SU-DHL-6 (cell line): ENCODE data around the gene CYP4F3.

Source experiments
- H2AFZ ChIP-seq: fragments of 200-600 bp; sonication (generic); 2 replicates; pipeline ENCODE4 v1.6.1; 2014; ENCODE audit warnings: low read depth, mild to moderate bottlenecking, moderate library complexity, mixed read lengths, antibody characterized with exemption, low read length; ENCODE audit not compliant: severe bottlenecking
- H3F3A ChIP-seq: fragments of 200-600 bp; shearing (Covaris generic); 2 replicates; pipeline ENCODE4 v1.6.0; 2016; ENCODE audit warnings: antibody characterized with exemption, mild to moderate bottlenecking; ENCODE audit not compliant: insufficient read depth
- H3K27ac ChIP-seq: fragments of 200-600 bp; sonication (generic); 2 replicates; pipeline ENCODE4 v1.5.1; 2016; ENCODE audit warnings: low read depth, mild to moderate bottlenecking, low read length, moderate library complexity, mixed read lengths
- H3K27me3 ChIP-seq: fragments of 200-600 bp; sonication (generic), shearing (Covaris generic); 2 replicates; pipeline ENCODE4 v1.6.0; 2014; ENCODE audit warnings: mild to moderate bottlenecking, low read length
- H3K36me3 ChIP-seq: fragments of 200-600 bp; sonication (generic); 2 replicates; pipeline ENCODE4 v1.6.1; 2014; ENCODE audit warnings: mild to moderate bottlenecking, low read length, mixed read lengths
- H3K4me2 ChIP-seq: fragments of 300-600, 200-600 bp; shearing (Covaris generic), sonication (generic); 2 replicates; pipeline ENCODE4 v1.6.0; 2014; ENCODE audit warnings: low read length, low read depth, mild to moderate bottlenecking; ENCODE audit not compliant: poor library complexity, severe bottlenecking
- H3K4me3 ChIP-seq: fragments of 200-600 bp; sonication (generic); 2 replicates; pipeline ENCODE4 v1.5.1; 2014; ENCODE audit warnings: antibody characterized with exemption, low read length, mild to moderate bottlenecking, mixed read lengths; ENCODE audit not compliant: insufficient read depth, poor library complexity, severe bottlenecking
- H3K79me2 ChIP-seq: fragments of 200-600 bp; sonication (generic); 2 replicates; pipeline ENCODE4 v1.6.1; 2014; ENCODE audit warnings: mild to moderate bottlenecking, low read length, moderate library complexity; ENCODE audit not compliant: insufficient read depth
- H3K9ac ChIP-seq: fragments of 200-600 bp; sonication (generic); 2 replicates; pipeline ENCODE4 v1.7.0; 2014; ENCODE audit warnings: mild to moderate bottlenecking, low read length
- H3K9me2 ChIP-seq: fragments of 200-600 bp; sonication (generic); replicated peaks from 2 replicates; pipeline ENCODE4 v1.6.1; 2014; ENCODE audit warnings: low read length; ENCODE audit not compliant: insufficient read depth
- H3K9me3 ChIP-seq: fragments of 200-600 bp; sonication (generic); 2 replicates; pipeline ENCODE4 v1.6.1; 2014; ENCODE audit warnings: low read length, mixed read lengths; ENCODE audit not compliant: insufficient read depth
- H4K20me1 ChIP-seq: fragments of 200-600 bp; sonication (generic); 2 replicates; pipeline ENCODE4 v1.6.1; 2014; ENCODE audit warnings: low read depth, mild to moderate bottlenecking, antibody characterized with exemption, low read length, moderate library complexity, mixed read lengths
- EZH2phosphoT487 ChIP-seq: fragments of 200-600 bp; sonication (generic), shearing (Covaris generic); conservative IDR thresholded peaks from 2 replicates; pipeline ENCODE4 v1.6.1; 2018; ENCODE audit warnings: mild to moderate bottlenecking, antibody characterized with exemption, low read length, moderate library complexity, mixed read lengths
- TF ChIP-seq, protein P1 (sequence below): fragments of 200-600 bp; sonication (generic); IDR thresholded peaks from one replicate; pipeline ENCODE4 v1.5.1; 2017; ENCODE audit warnings: antibody characterized with exemption, mild to moderate bottlenecking, low read length, moderate library complexity; ENCODE audit not compliant: insufficient read depth, poor library complexity, severe bottlenecking

Gene CYP4F3

DNA sequence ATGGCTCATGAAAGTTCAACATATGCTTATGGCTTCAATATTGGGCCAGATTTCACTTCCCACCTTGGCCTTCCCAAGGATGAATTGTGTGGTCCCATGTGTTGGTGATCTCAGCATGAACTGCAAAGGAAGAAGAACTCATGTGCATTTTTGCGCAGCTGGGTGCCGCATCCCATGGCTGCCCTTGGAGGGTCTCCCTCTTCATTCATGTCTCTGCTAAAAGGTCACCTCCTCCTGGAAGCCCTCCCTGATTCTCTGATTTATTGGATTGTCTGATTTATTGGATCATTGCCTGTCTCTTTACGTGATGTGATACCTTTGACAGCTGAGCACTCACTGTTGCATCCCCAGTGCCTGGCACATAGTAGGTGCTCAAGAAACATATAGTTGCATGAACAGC, 27.4 kb upstream of the CYP4F3 start:
- Histone ChIP-seq H3K36me3 (no peaks in the 10 kb centered on the region), H3K79me2 (no peaks in the 10 kb centered on the region), H3K4me3 (no peak overlapping the region), H3K4me2 (no peak overlapping the region), H3K27me3 (no peaks in the 10 kb centered on the region), H3F3A (no peaks in the 10 kb centered on the region), H3K9me3 (no peaks in the 10 kb centered on the region), H3K9me2 (no peaks in the 10 kb centered on the region), H2AFZ (no peak overlapping the region), H4K20me1 (no peaks in the 10 kb centered on the region), H3K27ac (no peak overlapping the region), H3K9ac (no peak overlapping the region)
- TF ChIP-seq EZH2phosphoT487, result no peak
- TF ChIP-seq, protein P1, sequence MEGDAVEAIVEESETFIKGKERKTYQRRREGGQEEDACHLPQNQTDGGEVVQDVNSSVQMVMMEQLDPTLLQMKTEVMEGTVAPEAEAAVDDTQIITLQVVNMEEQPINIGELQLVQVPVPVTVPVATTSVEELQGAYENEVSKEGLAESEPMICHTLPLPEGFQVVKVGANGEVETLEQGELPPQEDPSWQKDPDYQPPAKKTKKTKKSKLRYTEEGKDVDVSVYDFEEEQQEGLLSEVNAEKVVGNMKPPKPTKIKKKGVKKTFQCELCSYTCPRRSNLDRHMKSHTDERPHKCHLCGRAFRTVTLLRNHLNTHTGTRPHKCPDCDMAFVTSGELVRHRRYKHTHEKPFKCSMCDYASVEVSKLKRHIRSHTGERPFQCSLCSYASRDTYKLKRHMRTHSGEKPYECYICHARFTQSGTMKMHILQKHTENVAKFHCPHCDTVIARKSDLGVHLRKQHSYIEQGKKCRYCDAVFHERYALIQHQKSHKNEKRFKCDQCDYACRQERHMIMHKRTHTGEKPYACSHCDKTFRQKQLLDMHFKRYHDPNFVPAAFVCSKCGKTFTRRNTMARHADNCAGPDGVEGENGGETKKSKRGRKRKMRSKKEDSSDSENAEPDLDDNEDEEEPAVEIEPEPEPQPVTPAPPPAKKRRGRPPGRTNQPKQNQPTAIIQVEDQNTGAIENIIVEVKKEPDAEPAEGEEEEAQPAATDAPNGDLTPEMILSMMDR, result no peak

DNA sequence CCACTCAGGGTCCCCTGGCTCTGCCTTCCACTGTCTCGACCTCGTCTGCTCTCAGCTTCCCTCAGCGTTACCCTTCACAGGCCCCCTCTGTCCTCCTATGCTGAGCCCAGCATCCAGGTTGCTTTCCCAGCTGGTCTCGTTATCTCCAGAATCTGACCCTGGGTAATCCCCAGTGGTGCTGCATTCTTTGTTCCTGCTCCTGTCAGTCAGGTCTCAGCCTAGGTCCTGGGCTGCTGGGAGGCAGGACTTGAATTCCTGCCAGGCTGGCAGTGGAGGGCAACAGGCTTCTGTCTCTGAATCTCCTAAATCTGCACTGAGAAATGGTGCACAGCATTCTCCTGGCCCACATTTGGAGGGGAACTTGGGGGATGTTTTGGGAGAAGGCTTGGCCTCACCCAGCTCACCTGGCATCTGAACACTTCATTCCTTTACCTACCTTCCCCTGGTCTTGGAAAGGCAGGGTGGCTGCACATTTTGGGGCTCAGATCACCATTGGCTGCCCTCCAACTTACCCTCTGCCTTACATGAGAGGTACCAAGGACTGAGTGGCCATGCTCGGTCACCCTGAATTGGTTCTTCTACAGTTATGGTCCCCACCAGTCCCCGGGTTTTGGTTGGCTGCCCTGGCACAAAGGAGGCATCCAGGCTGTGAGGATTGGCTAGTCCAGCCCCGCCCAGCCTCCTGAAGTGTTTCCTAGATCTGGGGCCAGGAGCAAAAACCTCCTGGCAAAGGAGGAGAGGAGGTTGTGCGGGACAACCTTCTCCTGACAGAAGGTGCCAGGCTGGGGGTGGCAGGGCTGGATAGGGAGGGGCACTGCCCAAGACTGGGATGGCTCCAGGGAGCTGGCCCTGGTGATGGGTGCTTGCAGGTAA, 26.0 kb upstream of the CYP4F3 start, which contains the start of gene CYP4F8:
Gene CYP4F8, plus strand, starts transcription at position 712 of the 873 bp plus-strand sequence. CDS start 399 bp downstream, outside the sequence.
- Histone ChIP-seq H3K4me3 (no peak within 1 kb of the TSS), H3K36me3 (no peaks in the 10 kb centered on the region), H3K9me2 (no peaks in the 10 kb centered on the region), H3K27ac (no peak within 1 kb of the TSS), H3K4me2 (no peak within 1 kb of the TSS), H4K20me1 (no peaks in the 10 kb centered on the region), H2AFZ (no peak within 1 kb of the TSS), H3K9ac (no peak within 1 kb of the TSS), H3K27me3 (no peaks in the 10 kb centered on the region), H3K9me3 (no peaks in the 10 kb centered on the region), H3F3A (no peaks in the 10 kb centered on the region), H3K79me2 (no peaks in the 10 kb centered on the region)
- TF ChIP-seq, protein P1, result no peak
- no peak for TF ChIP-seq EZH2phosphoT487

DNA sequence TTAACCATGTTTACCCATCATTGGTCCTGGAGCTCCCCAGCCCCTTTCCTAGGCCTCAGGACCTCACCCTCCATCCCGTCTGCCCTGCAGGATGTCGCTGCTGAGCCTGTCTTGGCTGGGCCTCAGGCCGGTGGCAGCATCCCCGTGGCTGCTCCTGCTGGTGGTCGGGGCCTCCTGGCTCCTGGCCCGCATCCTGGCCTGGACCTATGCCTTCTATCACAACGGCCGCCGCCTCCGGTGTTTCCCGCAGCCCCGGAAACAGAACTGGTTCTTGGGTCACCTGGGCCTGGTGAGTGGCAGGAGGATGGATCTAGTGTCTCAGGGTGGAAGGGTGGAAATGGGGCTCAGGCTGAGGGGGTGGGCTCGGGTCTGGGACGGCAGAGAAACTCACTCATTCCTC, 25.2 kb upstream of the CYP4F3 start:
- Histone ChIP-seq H3K9ac (no peak overlapping the region), H3K27me3 (no peaks in the 10 kb centered on the region), H3K36me3 (no peaks in the 10 kb centered on the region), H3K79me2 (no peaks in the 10 kb centered on the region), H3K4me2 (no peak overlapping the region), H3K4me3 (no peak overlapping the region), H3K9me3 (no peaks in the 10 kb centered on the region), H3K27ac (no peak overlapping the region), H3F3A (no peaks in the 10 kb centered on the region), H4K20me1 (no peaks in the 10 kb centered on the region), H3K9me2 (no peaks in the 10 kb centered on the region), H2AFZ (no peak overlapping the region)
- TF ChIP-seq EZH2phosphoT487, result no peak
- TF ChIP-seq, protein P1, result no peak
